HUES64 (cell line): ENCODE measurements around the gene SCARF1.
"Not testable (repeated sequence)": the region's sequence is repeated elsewhere in the genome, so short reads cannot be mapped to it uniquely, and the experiment has no call there.

Source experiments
- H3K27ac ChIP-seq: 2 replicates; pipeline ENCODE4 v1.7.0; 2013; ENCODE audit warnings: low read depth, low read length, inconsistent platforms
- H3K27me3 ChIP-seq: 2 replicates; pipeline ENCODE4 v1.6.1; 2013; ENCODE audit warnings: mild to moderate bottlenecking, low read length; ENCODE audit not compliant: insufficient read depth
- H3K36me3 ChIP-seq: 2 replicates; pipeline ENCODE4 v1.6.1; 2013; ENCODE audit warnings: mild to moderate bottlenecking, low read length; ENCODE audit not compliant: insufficient read depth
- H3K4me1 ChIP-seq: 2 replicates; pipeline ENCODE4 v1.6.1; 2013; ENCODE audit warnings: mild to moderate bottlenecking, low read length, moderate library complexity; ENCODE audit not compliant: insufficient read depth
- H3K4me3 ChIP-seq: 2 replicates; pipeline ENCODE4 v1.5.1; 2013; ENCODE audit warnings: mild to moderate bottlenecking, low read length, moderate library complexity
- H3K9ac ChIP-seq: 2 replicates; pipeline ENCODE4 v1.6.1; 2013; ENCODE audit warnings: mild to moderate bottlenecking, low read depth, low read length
- H3K9me3 ChIP-seq: 2 replicates; pipeline ENCODE4 v1.6.1; 2013; ENCODE audit warnings: low read depth, low read length; ENCODE audit not compliant: insufficient read depth
- WGBS: fragments of 150-250, 120-280 bp; methylation state at CpG from one replicate; pipeline ENCODE4 v1.1.7; 2013; ENCODE audit warnings: missing lambda C conversion rate; 5-methylcytosine and 5-hydroxymethylcytosine counted together

The SCARF1 gene

DNA sequence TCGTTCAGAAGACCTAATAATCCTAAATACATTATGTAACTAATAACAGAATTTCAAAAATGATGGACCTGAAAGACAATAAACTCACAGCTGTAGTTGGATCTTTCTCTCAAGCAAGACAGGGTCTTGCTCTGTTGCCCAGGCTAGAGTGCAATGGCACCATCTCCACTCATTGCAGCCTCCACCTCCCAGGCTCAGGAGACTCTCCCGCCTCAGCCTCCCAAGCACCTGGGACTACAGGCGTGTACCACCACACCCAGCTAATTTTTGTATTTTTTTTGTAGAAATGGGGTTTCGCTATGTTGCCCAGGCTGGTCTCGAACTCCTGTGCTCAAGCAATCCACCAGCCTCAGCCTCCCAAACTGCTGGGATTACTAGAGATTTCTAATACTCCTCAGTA, 18.4 kb upstream of the SCARF1 start:
- peaks cover 90% of the 10 kb centered on the region for H3K36me3 ChIP-seq
- whole genome bisulfite sequencing: 98% methylated on average over 4 of the region's 5 CpGs
- not testable (repeated sequence) for H3K9me3 ChIP-seq, H3K9ac ChIP-seq, H3K27me3 ChIP-seq, H3K27ac ChIP-seq, H3K4me3 ChIP-seq, H3K4me1 ChIP-seq

- Histone ChIP-seq H3K4me3 (no peak overlapping the region), H3K9ac (no peak overlapping the region), H3K9me3 (no peaks in the 10 kb centered on the region), H3K27ac (no peak overlapping the region), H3K36me3 (peaks cover 94% of the 10 kb centered on the region), H3K27me3 (no peaks in the 10 kb centered on the region), H3K4me1 (no peaks in the 10 kb centered on the region)
- 95% methylated on average over 12 of the region's 12 CpGs for WGBS
These were observed 15.5 kb upstream of the SCARF1 start for GRCh38 chr17:1661045-1661444.

GRCh38 chr17:1658100-1658499, 12.6 kb upstream of the SCARF1 start:
- no peak overlapping the region for H3K9ac ChIP-seq
- H3K27ac ChIP-seq: no peak overlapping the region
- no peaks in the 10 kb centered on the region for H3K27me3 ChIP-seq
- no peaks in the 10 kb centered on the region for H3K9me3 ChIP-seq
- peaks cover 95% of the 10 kb centered on the region for H3K36me3 ChIP-seq
- WGBS: 98% methylated on average over 9 of the region's 9 CpGs
- no peak overlapping the region for H3K4me3 ChIP-seq
- H3K4me1 ChIP-seq: no peaks in the 10 kb centered on the region

GRCh38 chr17:1653735-1654134, 8.2 kb upstream of the SCARF1 start:
- H3K9me3 ChIP-seq: no peaks in the 10 kb centered on the region
- H3K27ac ChIP-seq: no peak overlapping the region
- WGBS: 97% methylated on average over 14 of the region's 14 CpGs
- no peak overlapping the region for H3K4me3 ChIP-seq
- no peak overlapping the region for H3K9ac ChIP-seq
- no peaks in the 10 kb centered on the region for H3K27me3 ChIP-seq
- peaks cover 84% of the 10 kb centered on the region for H3K36me3 ChIP-seq
- H3K4me1 ChIP-seq: no peaks in the 10 kb centered on the region

DNA sequence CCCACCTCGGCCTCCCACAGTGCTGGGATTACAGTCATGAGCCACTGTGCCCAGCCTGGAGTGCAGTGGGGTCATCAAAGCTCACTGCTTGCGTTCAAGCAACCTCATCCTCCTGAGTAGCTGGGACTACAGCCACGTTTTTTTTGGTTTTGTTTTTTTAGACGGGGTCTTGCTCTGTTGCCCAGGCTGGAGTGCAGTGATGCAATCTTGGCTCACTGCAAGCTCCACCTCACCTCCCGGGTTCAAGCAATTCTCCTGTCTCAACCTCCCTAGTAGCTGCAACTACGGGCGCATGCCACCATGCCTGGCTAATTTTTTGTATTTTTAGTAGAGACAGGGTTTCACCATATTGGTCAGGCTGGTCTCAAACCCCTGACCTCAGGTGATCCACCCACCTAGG, 7.3 kb upstream of the SCARF1 start:
- not testable (repeated sequence) for H3K27ac ChIP-seq, H3K4me3 ChIP-seq, H3K9ac ChIP-seq, H3K4me1 ChIP-seq, H3K9me3 ChIP-seq, H3K27me3 ChIP-seq
- peaks cover 74% of the 10 kb centered on the region for H3K36me3 ChIP-seq
- WGBS: 93% methylated on average over 7 of the region's 7 CpGs

DNA sequence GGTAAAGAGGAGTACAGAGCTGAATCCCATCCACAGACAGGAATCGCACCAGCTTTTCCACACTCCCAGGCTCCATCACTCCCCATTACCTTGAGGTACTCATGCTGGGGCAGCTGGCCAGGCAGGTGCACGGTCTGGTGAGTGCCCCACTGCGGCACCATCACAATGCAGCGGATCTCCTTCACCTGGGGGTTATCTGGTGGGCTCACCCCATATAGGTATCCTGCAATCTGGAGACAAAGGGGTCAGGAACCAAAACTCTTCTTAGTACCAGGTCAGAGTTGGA, 6.0 kb upstream of the SCARF1 start:
- no peak overlapping the region for H3K27ac ChIP-seq
- peaks cover 62% of the 10 kb centered on the region for H3K36me3 ChIP-seq
- no peaks in the 10 kb centered on the region for H3K27me3 ChIP-seq
- H3K4me3 ChIP-seq: no peak overlapping the region
- H3K4me1 ChIP-seq: 0 out of 2 replicates have a peak, but pooled peaks cover 3% of the 10 kb centered on the region
- no peak overlapping the region for H3K9ac ChIP-seq
- H3K9me3 ChIP-seq: no peaks in the 10 kb centered on the region
- WGBS: 90% methylated on average over 4 of the region's 4 CpGs

DNA sequence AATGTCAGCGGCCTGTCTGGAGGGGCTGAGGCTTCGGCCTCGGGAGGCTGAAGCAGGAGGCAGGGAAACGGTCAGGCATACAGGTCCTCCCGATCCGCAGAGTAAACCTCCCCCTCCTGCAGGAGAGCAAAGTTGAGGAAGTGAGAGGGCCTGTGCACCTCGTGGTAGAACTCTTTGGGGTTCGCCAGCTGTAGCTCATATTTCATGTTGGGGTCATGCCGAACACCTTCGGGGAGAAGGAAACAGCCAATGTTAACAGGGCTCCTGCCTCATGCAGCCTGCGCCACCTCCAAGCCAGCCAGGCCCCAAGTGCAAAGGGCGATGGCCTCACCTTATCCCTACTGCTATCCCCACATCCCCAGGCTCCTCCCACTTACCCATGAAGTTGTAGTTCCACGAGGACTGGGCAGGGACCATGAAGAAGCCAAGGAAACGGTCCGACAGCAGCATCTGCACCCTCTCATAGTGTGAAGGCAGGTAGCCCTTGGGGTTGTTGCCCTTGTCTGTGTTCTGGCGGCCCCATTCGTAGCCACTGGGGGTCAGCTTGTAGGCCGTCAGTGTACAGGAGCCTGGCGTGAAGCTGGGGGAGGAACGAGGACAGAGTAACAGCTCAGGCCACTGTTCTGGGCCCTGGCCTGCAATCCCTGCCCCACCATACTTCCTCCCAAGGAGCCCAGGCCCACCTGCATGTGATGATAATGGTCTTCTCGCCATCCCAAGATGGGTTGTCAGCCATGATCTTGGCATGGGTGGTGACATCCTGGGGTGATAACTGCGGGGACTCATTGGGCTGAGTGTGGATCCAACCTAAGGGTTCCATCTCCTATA, 5.4 kb upstream of the SCARF1 start:
- WGBS: 94% methylated on average over 22 of the region's 22 CpGs
- no peak overlapping the region for H3K4me3 ChIP-seq
- H3K9ac ChIP-seq: no peak overlapping the region
- 0 out of 2 replicates have a peak, but pooled peaks cover 4% of the 10 kb centered on the region for H3K4me1 ChIP-seq
- no peaks in the 10 kb centered on the region for H3K27me3 ChIP-seq
- H3K9me3 ChIP-seq: no peaks in the 10 kb centered on the region
- peaks cover 56% of the 10 kb centered on the region for H3K36me3 ChIP-seq
- H3K27ac ChIP-seq: no peak overlapping the region

DNA sequence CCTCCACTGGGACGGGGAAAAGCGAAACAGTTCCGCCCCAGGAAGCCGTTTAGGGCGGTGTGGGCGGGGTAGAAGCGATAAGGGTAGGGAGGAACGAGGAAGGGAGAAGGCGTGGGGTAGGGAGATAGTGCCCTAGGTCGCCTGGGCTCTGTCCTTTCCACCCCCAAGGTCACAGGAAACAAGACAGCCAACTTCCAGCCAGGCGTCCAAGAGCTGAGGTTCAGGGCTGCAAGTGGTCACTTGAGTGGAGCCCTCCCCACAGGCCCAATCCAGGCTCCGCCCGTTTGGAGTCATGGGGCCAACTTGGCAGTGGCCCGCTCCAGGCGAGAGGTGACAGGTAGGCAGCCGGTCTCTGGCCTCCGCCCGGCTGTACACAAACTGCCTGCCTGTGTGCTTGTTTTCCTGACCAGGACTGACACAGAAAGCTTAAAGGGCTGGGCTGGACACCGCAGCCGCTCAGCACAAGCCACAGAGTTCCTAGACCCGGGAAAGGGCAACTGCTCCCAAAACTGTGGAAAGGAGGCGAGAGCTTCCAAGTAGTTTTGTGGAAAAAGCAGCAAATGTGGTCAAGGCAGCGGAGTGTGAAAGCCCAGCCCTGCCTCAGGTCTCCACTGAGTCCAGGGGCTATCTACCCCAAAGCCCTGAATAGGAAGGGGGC, 4.4 kb upstream of the SCARF1 start, which contains the start of gene RILP:
RILP (minus strand) TSS at position 23 of the 658 bp plus-strand sequence. CDS start 62 bp downstream, outside the sequence.
- H3K27me3 ChIP-seq: peaks cover 1% of the 10 kb centered on the region
- peak within 1 kb of the TSS; percentile 74 for H3K4me3 ChIP-seq
- peak within 1 kb of the TSS; percentile 81; the same call in 1 of the 2 replicates for H3K27ac ChIP-seq
- H3K9ac ChIP-seq: peak within 1 kb of the TSS; percentile 57
- WGBS: 38% methylated on average over 22 of the region's 23 CpGs
- 0 out of 2 replicates have a peak, but pooled peaks cover 14% of the 10 kb centered on the region for H3K4me1 ChIP-seq
- no peaks in the 10 kb centered on the region for H3K9me3 ChIP-seq
- H3K36me3 ChIP-seq: peaks cover 49% of the 10 kb centered on the region

- under 1% methylated on average over 99 of the region's 100 CpGs for WGBS
- H3K4me3 ChIP-seq: peak overlapping the region; percentile 74
- peaks cover 41% of the 10 kb centered on the region for H3K36me3 ChIP-seq
- H3K9me3 ChIP-seq: no peaks in the 10 kb centered on the region
- H3K27me3 ChIP-seq: peaks cover 9% of the 10 kb centered on the region
- H3K9ac ChIP-seq: peak overlapping the region; percentile 57; the same call in 1 of the 2 replicates
- H3K27ac ChIP-seq: peak overlapping the region; percentile 81; the same call in 1 of the 2 replicates
- H3K4me1 ChIP-seq: 0 out of 2 replicates have a peak, but pooled peaks cover 16% of the 10 kb centered on the region
These were observed 3.7 kb upstream of the SCARF1 start for GRCh38 chr17:1648963-1649843.

DNA sequence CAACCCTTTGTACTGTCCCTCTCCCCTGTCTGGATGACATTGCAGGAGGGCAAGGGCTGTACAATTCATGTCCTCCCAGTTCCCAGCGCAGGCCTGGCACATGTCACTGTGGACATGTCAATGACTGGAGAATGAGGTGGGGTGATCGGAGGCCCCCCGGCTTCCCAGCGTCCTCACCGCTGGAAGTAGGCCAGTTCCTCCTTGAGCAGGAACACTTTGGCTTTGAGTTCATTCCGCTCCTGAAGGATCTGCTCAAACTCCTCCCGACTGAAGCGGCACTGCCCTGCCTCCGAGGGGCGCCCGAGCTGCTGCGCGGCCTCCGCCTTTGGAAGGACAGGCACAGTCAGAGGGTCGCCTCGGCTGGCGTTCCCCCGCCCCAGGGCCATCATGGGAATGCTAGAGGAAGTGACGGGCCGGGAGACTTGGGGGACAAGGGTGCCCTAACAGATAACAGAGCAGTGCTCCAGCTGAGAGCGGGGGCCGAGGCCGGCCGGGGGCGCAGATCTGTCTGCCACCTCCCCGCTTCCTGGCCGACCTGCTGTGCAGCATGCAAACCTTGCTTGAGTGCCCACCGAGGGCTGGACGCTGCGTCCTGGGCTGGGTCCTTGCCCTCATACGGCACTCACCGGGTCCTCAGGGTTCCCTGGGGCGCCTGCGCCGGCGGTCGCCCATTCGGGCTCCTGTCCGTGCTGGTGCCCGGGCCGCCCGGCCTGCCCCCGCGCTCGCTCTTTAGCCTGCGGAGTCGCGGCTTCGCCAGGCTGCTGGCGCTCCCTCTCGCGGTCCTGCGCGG, 2.8 kb upstream of the SCARF1 start:
- Histone ChIP-seq H3K27me3 (peaks cover 17% of the 10 kb centered on the region), H3K4me3 (peak overlapping the region; percentile 60), H3K9me3 (no peaks in the 10 kb centered on the region), H3K4me1 (0 out of 2 replicates have a peak, but pooled peaks cover 19% of the 10 kb centered on the region), H3K9ac (peak overlapping the region; percentile 47), H3K27ac (no peak overlapping the region; the same call in 1 of the 2 replicates), H3K36me3 (peaks cover 33% of the 10 kb centered on the region)
- 23% methylated on average over 54 of the region's 54 CpGs for WGBS
